GM18909 (cell line): ENCODE results near the gene SEMA4F.

Source experiments
- ATAC-seq: cut with Tn5 transposase; IDR thresholded peaks from one replicate; pipeline ENCODE4 v1.9.1; 2021; ENCODE audit warnings: mild to moderate bottlenecking; ENCODE audit not compliant: unreplicated experiment, poor library complexity

The SEMA4F gene

GRCh38 chr2:74704216-74704615 is 50.2 kb downstream of the SEMA4F start:
- ATAC-seq = no peak

- no peak for ATAC-seq
Observed at GRCh38 chr2:74706741-74707140, 52.7 kb downstream of the SEMA4F start.

- ATAC-seq = no peak
Observed at GRCh38 chr2:74707837-74708236, 53.8 kb downstream of the SEMA4F start.

GRCh38 chr2:74708296-74708695 is 54.2 kb downstream of the SEMA4F start:
- ATAC-seq = no peak

GRCh38 chr2:74708883-74709282 is 54.8 kb downstream of the SEMA4F start:
- no peak for ATAC-seq

GRCh38 chr2:74712223-74713053 is 58.4 kb downstream of the SEMA4F start:
- ATAC-seq = no peak

- ATAC-seq = no peak
Observed at GRCh38 chr2:74714691-74715080, 60.6 kb downstream of the SEMA4F start.

- ATAC-seq = peak; percentile 94
Observed at GRCh38 chr2:74715081-74715791, 61.2 kb downstream of the SEMA4F start.

- no peak for ATAC-seq
Observed at GRCh38 chr2:74715880-74716279, 61.8 kb downstream of the SEMA4F start.

GRCh38 chr2:74719066-74719465 is 65.0 kb downstream of the SEMA4F start:
- ATAC-seq = no peak

- ATAC-seq = no peak
Observed at GRCh38 chr2:74721316-74721715, 67.3 kb downstream of the SEMA4F start.

- ATAC-seq = no peak
Observed at GRCh38 chr2:74724496-74724895, 70.4 kb downstream of the SEMA4F start.

GRCh38 chr2:74725287-74725686 is 71.2 kb downstream of the SEMA4F start:
- no peak for ATAC-seq

- ATAC-seq = no peak
Observed at GRCh38 chr2:74728842-74729241, 74.8 kb downstream of the SEMA4F start.

- no peak for ATAC-seq
Observed at GRCh38 chr2:74730530-74730929, 76.5 kb downstream of the SEMA4F start.
